MCF 10A (cell line): ENCODE results near the gene FAM217A. TPM values are rescaled to one million over a fixed set of nuclear protein-coding genes. Genes with fewer than 3 reads are reported as not detected.

ENCODE experiments used
- BruUV-seq: library from RNA; stranded (reverse); fragments of 400-500 nt; replicated peaks from 2 replicates; lab custom pipeline; 2021; lab: Mats Ljungman, UMichigan
- CTCF ChIA-PET: fragments of 300-600 bp; sonication (Branson Sonifier 250); formaldehyde crosslinking; extraction: SDS; loops from one replicate; lab custom pipeline; 2021; ENCODE audit warnings: antibody characterized with exemption, inconsistent platforms; lab: Yijun Ruan, JAX
- POLR2A ChIA-PET: fragments of 300-600, 350-650 bp; sonication (Branson Sonifier 250); formaldehyde crosslinking; extraction: SDS; loops from one replicate; lab custom pipeline; 2020; ENCODE audit warnings: antibody characterized with exemption, inconsistent platforms; lab: Yijun Ruan, JAX
- DNase-seq: peaks from one replicate; pipeline ENCODE4 v3.0.0-alpha.2; 2018; ENCODE audit not compliant: unreplicated experiment
- H3K27ac Mint-ChIP-seq: one replicate; pipeline ENCODE4 v1.8.0; 2022; ENCODE audit warnings: mild to moderate bottlenecking, low read depth, mixed read lengths; ENCODE audit not compliant: unreplicated experiment
- H3K27me3 Mint-ChIP-seq: one replicate; pipeline ENCODE4 v1.8.0; 2022; ENCODE audit warnings: mixed read lengths; ENCODE audit not compliant: insufficient read depth, unreplicated experiment
- H3K36me3 Mint-ChIP-seq: one replicate; pipeline ENCODE4 v1.8.0; 2022; ENCODE audit warnings: mild to moderate bottlenecking, moderate library complexity, mixed read lengths; ENCODE audit not compliant: insufficient read depth, unreplicated experiment
- H3K4me1 Mint-ChIP-seq: one replicate; pipeline ENCODE4 v1.8.0; 2022; ENCODE audit warnings: mixed read lengths; ENCODE audit not compliant: insufficient read depth, unreplicated experiment
- H3K4me3 Mint-ChIP-seq: one replicate; pipeline ENCODE4 v1.8.0; 2022; ENCODE audit warnings: mild to moderate bottlenecking, moderate library complexity, mixed read lengths; ENCODE audit not compliant: unreplicated experiment
- H3K9me3 Mint-ChIP-seq: one replicate; pipeline ENCODE4 v1.8.0; 2022; ENCODE audit warnings: mixed read lengths; ENCODE audit not compliant: unreplicated experiment
- intact Hi-C: fragments of 100-400 bp; cut with micrococcal nuclease; formaldehyde crosslinking; loops from 2 replicates; pipeline ENCODE4 v1.14.1; 2022
- total RNA-seq: library from RNA; stranded (reverse); gene quantifications from 2 replicates; pipeline ENCODE4 v1.2.3, GENCODE V29; 2022
- TF ChIP-seq, protein P1 (sequence below): fragments of 200-600 bp; IDR thresholded peaks from one replicate; pipeline ENCODE4 v1.8.0; 2022; ENCODE audit warnings: antibody characterized with exemption, mild to moderate bottlenecking; ENCODE audit not compliant: unreplicated experiment

The FAM217A gene
- total RNA-seq, 1 experiment from 2014 or later: not detected

DNA sequence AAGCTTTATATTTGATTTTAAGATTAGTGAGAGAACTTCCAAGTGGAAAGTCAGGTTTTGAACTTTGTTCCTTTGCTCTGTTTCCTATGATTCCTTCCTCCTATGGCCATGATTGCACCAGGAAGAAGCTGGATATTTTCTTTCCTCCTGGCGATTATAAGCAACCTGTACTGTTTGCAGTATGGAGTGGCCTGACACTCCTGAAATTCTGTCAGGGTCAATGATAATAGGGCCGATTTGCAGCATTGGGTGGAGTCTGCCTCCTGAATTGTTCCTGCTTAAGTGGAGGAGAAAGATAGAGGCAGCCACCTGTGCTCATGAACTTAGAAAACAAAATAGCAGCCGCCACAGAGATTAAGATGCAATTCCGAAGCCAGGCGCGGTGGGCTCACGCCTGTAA is 9.8 kb upstream of the FAM217A start:
- Mint-ChIP-seq H3K4me3 (no peak overlapping the region), H3K27me3 (no peaks in the 10 kb centered on the region), H3K27ac (no peak overlapping the region), H3K36me3 (no peaks in the 10 kb centered on the region), H3K4me1 (no peaks in the 10 kb centered on the region), H3K9me3 (no peaks in the 10 kb centered on the region)
- ChIA-PET CTCF (no interaction called here), POLR2A (no interaction called here)
- intact Hi-C loops: no loop called here
- no TSS peak for BruUV-seq
- TF ChIP-seq, protein P1, sequence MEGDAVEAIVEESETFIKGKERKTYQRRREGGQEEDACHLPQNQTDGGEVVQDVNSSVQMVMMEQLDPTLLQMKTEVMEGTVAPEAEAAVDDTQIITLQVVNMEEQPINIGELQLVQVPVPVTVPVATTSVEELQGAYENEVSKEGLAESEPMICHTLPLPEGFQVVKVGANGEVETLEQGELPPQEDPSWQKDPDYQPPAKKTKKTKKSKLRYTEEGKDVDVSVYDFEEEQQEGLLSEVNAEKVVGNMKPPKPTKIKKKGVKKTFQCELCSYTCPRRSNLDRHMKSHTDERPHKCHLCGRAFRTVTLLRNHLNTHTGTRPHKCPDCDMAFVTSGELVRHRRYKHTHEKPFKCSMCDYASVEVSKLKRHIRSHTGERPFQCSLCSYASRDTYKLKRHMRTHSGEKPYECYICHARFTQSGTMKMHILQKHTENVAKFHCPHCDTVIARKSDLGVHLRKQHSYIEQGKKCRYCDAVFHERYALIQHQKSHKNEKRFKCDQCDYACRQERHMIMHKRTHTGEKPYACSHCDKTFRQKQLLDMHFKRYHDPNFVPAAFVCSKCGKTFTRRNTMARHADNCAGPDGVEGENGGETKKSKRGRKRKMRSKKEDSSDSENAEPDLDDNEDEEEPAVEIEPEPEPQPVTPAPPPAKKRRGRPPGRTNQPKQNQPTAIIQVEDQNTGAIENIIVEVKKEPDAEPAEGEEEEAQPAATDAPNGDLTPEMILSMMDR: no peak
- no peak for DNase-seq

GRCh38 chr6:4085332-4085700 is 6.4 kb upstream of the FAM217A start:
- CTCF ChIA-PET: interaction anchor here (3.1 kb wide), 1 partner anchor 125 kb away, joined by 10 read pairs; no protein-coding TSS in a partner anchor
- H3K9me3 Mint-ChIP-seq: no peaks in the 10 kb centered on the region
- H3K4me1 Mint-ChIP-seq: no peaks in the 10 kb centered on the region
- no TSS peak for BruUV-seq
- no peak for DNase-seq
- no peaks in the 10 kb centered on the region for H3K27me3 Mint-ChIP-seq
- no peaks in the 10 kb centered on the region for H3K36me3 Mint-ChIP-seq
- TF ChIP-seq, protein P1: no peak
- intact Hi-C loops: no loop called here
- POLR2A ChIA-PET: interaction anchor here (1.1 to 1.4 kb wide), 4 partner anchors 17 to 48 kb away, joined by 3 to 4 read pairs (median 3); no protein-coding TSS in a partner anchor
- H3K27ac Mint-ChIP-seq: no peak overlapping the region
- H3K4me3 Mint-ChIP-seq: no peak overlapping the region

GRCh38 chr6:4084444-4085331 is 5.8 kb upstream of the FAM217A start:
- POLR2A ChIA-PET: interaction anchor here (1.1 to 1.3 kb wide), 2 partner anchors 17 to 49 kb away, joined by 3 read pairs; no protein-coding TSS in a partner anchor

More at GRCh38 chr6:4084444-4085331, 5.8 kb upstream of the FAM217A start:
- BruUV-seq: no TSS peak
- no peaks in the 10 kb centered on the region for H3K36me3 Mint-ChIP-seq
- no peaks in the 10 kb centered on the region for H3K9me3 Mint-ChIP-seq
- no peak overlapping the region for H3K4me3 Mint-ChIP-seq
- TF ChIP-seq, protein P1: no peak
- no peaks in the 10 kb centered on the region for H3K27me3 Mint-ChIP-seq
- H3K27ac Mint-ChIP-seq: no peak overlapping the region
- no peak for DNase-seq
- intact Hi-C loops: no loop called here
- CTCF ChIA-PET: interaction anchor here (0.7 to 3.1 kb wide), 2 partner anchors 67 to 126 kb away, joined by 3 to 10 read pairs; no protein-coding TSS in a partner anchor
- no peaks in the 10 kb centered on the region for H3K4me1 Mint-ChIP-seq
